Liver (tissue), 3 donors: ENCODE data around the gene STK35.

Experiments
- JUND ChIP-seq, 2 donors: IDR thresholded peaks; 2 replicates each; pipeline ENCODE4 v1.6.1; 2016; ENCODE audit warnings: antibody characterized with exemption in 2 of 2
- RAD21 ChIP-seq, 2 donors: IDR thresholded peaks; 2 replicates each; pipeline ENCODE4 v1.6.1; 2016; ENCODE audit warnings: antibody characterized with exemption in 2 of 2, mild to moderate bottlenecking in 2 of 2
- YY1 ChIP-seq: IDR thresholded peaks from 2 replicates; pipeline ENCODE4 v1.6.1; 2016; ENCODE audit warnings: antibody characterized with exemption, mild to moderate bottlenecking
- TF ChIP-seq, protein P1 (sequence below): fragments of 150-350 bp; IDR thresholded peaks from 2 replicates; pipeline ENCODE4 v1.5.1; 2017; ENCODE audit warnings: improper control_type of control experiment, low read depth, low read length; ENCODE audit not compliant: missing input control
- donor health status: healthy.
- donor health status: healthy.

DNA sequence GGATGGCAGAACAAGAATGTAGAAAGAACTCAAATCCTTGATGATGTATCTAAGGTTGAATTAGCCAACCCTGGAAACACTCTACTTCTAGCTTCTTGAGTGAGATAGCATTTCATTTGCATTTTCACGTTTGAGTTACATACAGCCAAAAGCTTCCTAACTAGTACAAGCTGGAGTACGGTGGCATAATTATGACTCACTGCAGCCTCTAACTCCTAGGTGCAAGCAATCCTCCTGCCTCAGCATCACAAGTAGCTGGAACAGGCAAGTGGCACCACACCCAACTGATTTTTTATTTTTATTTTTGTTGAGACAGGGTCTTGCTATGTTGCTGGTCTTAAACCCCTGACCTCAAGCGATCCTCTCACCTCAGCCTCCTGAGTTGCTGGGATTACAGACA is 36.5 kb upstream of the STK35 start:
- TF ChIP-seq, protein P1, sequence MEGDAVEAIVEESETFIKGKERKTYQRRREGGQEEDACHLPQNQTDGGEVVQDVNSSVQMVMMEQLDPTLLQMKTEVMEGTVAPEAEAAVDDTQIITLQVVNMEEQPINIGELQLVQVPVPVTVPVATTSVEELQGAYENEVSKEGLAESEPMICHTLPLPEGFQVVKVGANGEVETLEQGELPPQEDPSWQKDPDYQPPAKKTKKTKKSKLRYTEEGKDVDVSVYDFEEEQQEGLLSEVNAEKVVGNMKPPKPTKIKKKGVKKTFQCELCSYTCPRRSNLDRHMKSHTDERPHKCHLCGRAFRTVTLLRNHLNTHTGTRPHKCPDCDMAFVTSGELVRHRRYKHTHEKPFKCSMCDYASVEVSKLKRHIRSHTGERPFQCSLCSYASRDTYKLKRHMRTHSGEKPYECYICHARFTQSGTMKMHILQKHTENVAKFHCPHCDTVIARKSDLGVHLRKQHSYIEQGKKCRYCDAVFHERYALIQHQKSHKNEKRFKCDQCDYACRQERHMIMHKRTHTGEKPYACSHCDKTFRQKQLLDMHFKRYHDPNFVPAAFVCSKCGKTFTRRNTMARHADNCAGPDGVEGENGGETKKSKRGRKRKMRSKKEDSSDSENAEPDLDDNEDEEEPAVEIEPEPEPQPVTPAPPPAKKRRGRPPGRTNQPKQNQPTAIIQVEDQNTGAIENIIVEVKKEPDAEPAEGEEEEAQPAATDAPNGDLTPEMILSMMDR: no peak
- TF ChIP-seq RAD21 (IDR thresholded peaks at IDR 0.05) (no peak), JUND (IDR thresholded peaks at IDR 0.05) (no peak), YY1 (no peak)
